Measurements from ENCODE around the gene CDK13.
"Not testable (repeated sequence)": the region's sequence is repeated elsewhere in the genome, so short reads cannot be mapped to it uniquely, and the experiment has no call there.

Gene CDK13

GRCh38 chr7:39949971-39950472 is at the start of gene CDK13:
Gene CDK13, plus strand, starts transcription at chr7:39950256. Its CDS starts 386 bp downstream, at chr7:39950642.
- DNase-seq: peak; percentile 72

- DNase-seq: no peak
Observed at GRCh38 chr7:39904077-39904486, 46.0 kb upstream of the CDK13 start.

GRCh38 chr7:39908141-39908540 is 41.9 kb upstream of the CDK13 start:
- DNase-seq: no peak

GRCh38 chr7:39908973-39909372 is 41.1 kb upstream of the CDK13 start:
- no peak for DNase-seq

GRCh38 chr7:39909526-39909925 is 40.5 kb upstream of the CDK13 start:
- no peak for DNase-seq

GRCh38 chr7:39910108-39910869 is 39.8 kb upstream of the CDK13 start:
- no peak for DNase-seq

GRCh38 chr7:39911167-39911566 is 38.9 kb upstream of the CDK13 start:
- DNase-seq: no peak

- DNase-seq: not testable (repeated sequence)
Observed at GRCh38 chr7:39915847-39916246, 34.2 kb upstream of the CDK13 start.

GRCh38 chr7:39919646-39920045 is 30.4 kb upstream of the CDK13 start:
- no peak for DNase-seq

- DNase-seq: no peak
Observed at GRCh38 chr7:39921506-39922175, 28.4 kb upstream of the CDK13 start.

GRCh38 chr7:39922580-39922979 is 27.5 kb upstream of the CDK13 start:
- DNase-seq: no peak

GRCh38 chr7:39923091-39923490 is 27.0 kb upstream of the CDK13 start:
- DNase-seq: no peak

GRCh38 chr7:39924122-39924521 is 25.9 kb upstream of the CDK13 start:
- DNase-seq: no peak

- DNase-seq: no peak
Observed at GRCh38 chr7:39926111-39926510, 23.9 kb upstream of the CDK13 start.

GRCh38 chr7:39927018-39927417 is 23.0 kb upstream of the CDK13 start:
- no peak for DNase-seq

GRCh38 chr7:39934132-39934531 is 15.9 kb upstream of the CDK13 start:
- DNase-seq: no peak

- no peak for DNase-seq
Observed at GRCh38 chr7:39936761-39937160, 13.3 kb upstream of the CDK13 start.

- no peak for DNase-seq
Observed at GRCh38 chr7:39937366-39938153, 12.5 kb upstream of the CDK13 start.

GRCh38 chr7:39942883-39943282 is 7.2 kb upstream of the CDK13 start:
- no peak for DNase-seq

GRCh38 chr7:39946693-39947092 is 3.4 kb upstream of the CDK13 start:
- DNase-seq: no peak

- DNase-seq: no peak
Observed at GRCh38 chr7:39948375-39948955, 1.6 kb upstream of the CDK13 start.

GRCh38 chr7:39948956-39949928 is 814 bp upstream of the CDK13 start:
- peak; percentile 98 for DNase-seq

Data from SHP77 treated with DMSO at 0.1 percent for 48 hours (cell line).